Measurements from ENCODE around the gene FZD1. TPM values are rescaled to one million over a fixed set of nuclear protein-coding genes. Genes with fewer than 3 reads are reported as not detected.
"Not testable (repeated sequence)": the region's sequence is repeated elsewhere in the genome, so short reads cannot be mapped to it uniquely, and the experiment has no call there.

FZD1 gene
- total RNA-seq, 3 donors from 2014 or later, result 11.0 to 36.1 (median 20.0) TPM

GRCh38 chr7:91299952-91300775, 35.9 kb downstream of the FZD1 start:
- intact Hi-C loops (cut with DNase I; ENCODE audit: low total_unique reads), result no loop called here
- DNase-seq (ENCODE audit: low spot score in 2 of 2), result no peak
- Histone ChIP-seq H3K9me3 (no peaks in the 10 kb centered on the region), H3K27me3 (no peaks in the 10 kb centered on the region), H3K4me3 (no peak overlapping the region), H3K4me1 (no peaks in the 10 kb centered on the region), H3K36me3 (no peaks in the 10 kb centered on the region), H3K27ac (no peak overlapping the region)
- no peak for TF ChIP-seq POLR2AphosphoS5 (IDR thresholded peaks at IDR 0.05)
- TF ChIP-seq POLR2A (IDR thresholded peaks at IDR 0.05), result no peak
- TF ChIP-seq, protein P1, sequence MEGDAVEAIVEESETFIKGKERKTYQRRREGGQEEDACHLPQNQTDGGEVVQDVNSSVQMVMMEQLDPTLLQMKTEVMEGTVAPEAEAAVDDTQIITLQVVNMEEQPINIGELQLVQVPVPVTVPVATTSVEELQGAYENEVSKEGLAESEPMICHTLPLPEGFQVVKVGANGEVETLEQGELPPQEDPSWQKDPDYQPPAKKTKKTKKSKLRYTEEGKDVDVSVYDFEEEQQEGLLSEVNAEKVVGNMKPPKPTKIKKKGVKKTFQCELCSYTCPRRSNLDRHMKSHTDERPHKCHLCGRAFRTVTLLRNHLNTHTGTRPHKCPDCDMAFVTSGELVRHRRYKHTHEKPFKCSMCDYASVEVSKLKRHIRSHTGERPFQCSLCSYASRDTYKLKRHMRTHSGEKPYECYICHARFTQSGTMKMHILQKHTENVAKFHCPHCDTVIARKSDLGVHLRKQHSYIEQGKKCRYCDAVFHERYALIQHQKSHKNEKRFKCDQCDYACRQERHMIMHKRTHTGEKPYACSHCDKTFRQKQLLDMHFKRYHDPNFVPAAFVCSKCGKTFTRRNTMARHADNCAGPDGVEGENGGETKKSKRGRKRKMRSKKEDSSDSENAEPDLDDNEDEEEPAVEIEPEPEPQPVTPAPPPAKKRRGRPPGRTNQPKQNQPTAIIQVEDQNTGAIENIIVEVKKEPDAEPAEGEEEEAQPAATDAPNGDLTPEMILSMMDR (IDR thresholded peaks at IDR 0.05), result no peak

- H3K27ac ChIP-seq, result no peak overlapping the region
- H3K27me3 ChIP-seq, result no peaks in the 10 kb centered on the region
- H3K4me1 ChIP-seq, result no peaks in the 10 kb centered on the region
- TF ChIP-seq POLR2AphosphoS5 (IDR thresholded peaks at IDR 0.05) (no peak), POLR2A (IDR thresholded peaks at IDR 0.05) (no peak)
- TF ChIP-seq, protein P1 (IDR thresholded peaks at IDR 0.05), result no peak
- H3K9me3 ChIP-seq, result no peaks in the 10 kb centered on the region
- H3K36me3 ChIP-seq, result no peaks in the 10 kb centered on the region
- H3K4me3 ChIP-seq, result no peak overlapping the region
- intact Hi-C loops (cut with DNase I; ENCODE audit: low total_unique reads), result no loop called here
- DNase-seq (ENCODE audit: low spot score in 2 of 2), result no peak
Measured at GRCh38 chr7:91302794-91303193, 38.6 kb downstream of the FZD1 start.

- Histone ChIP-seq H3K27ac (no peak overlapping the region), H3K4me3 (no peak overlapping the region), H3K27me3 (no peaks in the 10 kb centered on the region), H3K36me3 (no peaks in the 10 kb centered on the region), H3K9me3 (no peaks in the 10 kb centered on the region), H3K4me1 (no peaks in the 10 kb centered on the region)
- intact Hi-C loops (cut with DNase I; ENCODE audit: low total_unique reads), result no loop called here
- TF ChIP-seq POLR2A (IDR thresholded peaks at IDR 0.05), result no peak
- TF ChIP-seq POLR2AphosphoS5 (IDR thresholded peaks at IDR 0.05), result no peak
- TF ChIP-seq, protein P1 (IDR thresholded peaks at IDR 0.05), result no peak
- DNase-seq (ENCODE audit: low spot score in 2 of 2), result no peak
Measured at GRCh38 chr7:91306266-91306665, 42.0 kb downstream of the FZD1 start.

- Histone ChIP-seq H3K4me1 (no peaks in the 10 kb centered on the region), H3K4me3 (no peak overlapping the region), H3K27ac (no peak overlapping the region), H3K9me3 (no peaks in the 10 kb centered on the region), H3K36me3 (no peaks in the 10 kb centered on the region), H3K27me3 (no peaks in the 10 kb centered on the region)
- intact Hi-C loops (cut with DNase I; ENCODE audit: low total_unique reads), result no loop called here
- TF ChIP-seq POLR2A (IDR thresholded peaks at IDR 0.05), result no peak
- TF ChIP-seq, protein P1 (IDR thresholded peaks at IDR 0.05), result no peak
- no peak for TF ChIP-seq POLR2AphosphoS5 (IDR thresholded peaks at IDR 0.05)
- DNase-seq (ENCODE audit: low spot score in 2 of 2), result no peak
Measured at GRCh38 chr7:91307467-91307866, 43.2 kb downstream of the FZD1 start.

DNA sequence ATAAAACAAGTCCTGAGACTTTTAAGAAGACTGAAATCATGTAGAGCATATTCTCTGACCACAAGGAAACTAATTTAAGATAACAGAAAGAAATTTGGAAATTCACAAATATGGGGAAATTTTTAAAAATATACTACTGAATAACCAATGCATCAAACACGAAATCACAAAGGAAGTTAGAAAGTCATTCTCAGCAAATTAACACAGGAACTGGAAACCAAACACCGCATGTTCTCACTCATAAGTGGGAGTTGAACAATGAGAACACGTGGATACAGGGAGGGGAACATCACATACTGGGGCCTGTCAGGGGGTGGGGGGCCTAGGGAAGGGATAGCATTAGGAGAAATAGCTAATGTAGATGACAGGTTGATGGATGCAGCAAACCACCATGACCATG, 44.0 kb downstream of the FZD1 start:
- H3K9me3 ChIP-seq; H3K4me3 ChIP-seq; H3K4me1 ChIP-seq; H3K27ac ChIP-seq; DNase-seq (ENCODE audit: low spot score in 2 of 2); intact Hi-C loops (cut with DNase I; ENCODE audit: low total_unique reads); H3K36me3 ChIP-seq; H3K27me3 ChIP-seq: not testable (repeated sequence)
